Inflammatory macrophage (primary cell): Measurements from ENCODE around the gene TCHP.
"Not testable (repeated sequence)": the region's sequence is repeated elsewhere in the genome, so short reads cannot be mapped to it uniquely, and the experiment has no call there.

Source experiments
- DNase-seq, 2 donors: peaks; one replicate each; pipeline ENCODE4 v3.0.0-alpha.2; 2020 to 2022
- total RNA-seq, 18 experiments: gene quantifications; one replicate each; lab custom pipeline; 2026; ENCODE audit warnings: mixed read lengths in 6 of 18, inconsistent platforms in 2 of 18; lab: John Stamatoyannopoulos, UW

TCHP gene
- 2.8 to 32.0 (median 18.6) reads per million in 18 experiments for total RNA-seq

DNA sequence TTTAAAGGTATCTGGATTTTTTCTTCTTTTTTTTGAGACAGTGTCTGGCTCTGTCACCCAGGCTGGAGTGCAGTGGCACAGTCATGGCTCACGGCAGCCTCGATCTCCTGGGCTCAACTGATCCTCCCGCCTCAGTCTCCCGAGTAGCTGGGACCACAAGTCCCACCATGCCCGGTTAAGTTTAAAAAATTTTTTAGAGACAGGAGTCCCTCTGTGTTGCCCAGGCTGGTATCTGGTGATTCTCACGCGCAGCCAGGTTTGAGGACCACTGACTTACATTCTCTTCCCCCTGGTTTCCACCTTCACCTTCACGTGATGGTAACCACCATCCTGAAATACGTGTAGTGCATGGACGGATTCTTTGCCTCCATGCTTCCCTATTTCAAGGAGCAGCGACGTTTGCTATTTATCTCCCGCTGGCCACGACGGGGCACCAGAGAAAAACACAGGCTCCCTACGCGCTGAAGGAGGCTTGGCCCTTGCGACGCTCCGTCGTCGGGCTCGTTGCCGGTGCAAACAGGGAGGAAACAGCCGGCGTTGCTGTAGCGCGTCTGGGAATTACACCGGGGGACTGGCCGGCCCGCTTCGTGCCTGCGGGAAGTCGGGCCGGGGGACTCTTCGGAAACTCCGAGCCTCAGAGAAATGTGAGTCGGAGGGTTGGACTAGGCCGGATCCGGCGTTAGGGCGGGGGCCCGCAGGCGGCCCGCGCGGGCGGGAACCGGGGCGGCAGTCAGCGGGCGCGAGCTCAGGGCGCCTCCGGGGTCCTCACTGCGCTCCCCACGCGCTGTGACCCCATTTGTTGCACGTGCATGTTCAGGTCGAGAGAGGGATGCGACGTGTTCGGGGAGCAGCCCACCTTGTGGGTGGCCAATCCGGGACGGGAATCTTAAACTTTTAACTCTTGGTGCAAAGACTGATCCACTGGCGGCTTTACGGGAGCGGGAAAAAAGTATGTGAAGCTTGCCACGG is at the start of gene TCHP:
TSS of gene TCHP (plus strand) at position 492 of the 969 bp plus-strand sequence. CDS start 2,753 bp downstream, outside the sequence.
- DNase-seq = peak; percentile 92 to 94

DNA sequence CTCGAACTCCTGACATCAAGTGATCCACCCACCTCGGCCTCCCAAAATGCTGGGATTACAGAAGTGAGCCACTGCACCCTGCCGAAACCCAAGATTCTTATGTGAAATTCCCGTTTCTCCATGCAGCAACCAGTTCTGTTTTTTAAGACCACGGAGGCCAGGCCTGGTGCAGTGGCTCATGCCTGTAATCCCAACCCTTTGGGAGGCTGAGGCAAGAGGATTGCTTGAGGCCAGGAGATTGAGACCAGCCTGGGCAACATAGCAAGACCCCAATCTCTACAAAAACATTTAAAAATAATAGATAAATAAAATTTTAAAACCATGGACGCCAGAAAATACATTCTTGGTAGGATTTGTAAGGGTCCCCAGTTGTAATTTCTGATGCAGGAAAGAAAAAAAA is 49.6 kb upstream of the TCHP start:
- peak in 1 of 2 donors; percentile 42 for DNase-seq

- DNase-seq = no peak
Observed at GRCh38 chr12:109855377-109855776, 44.7 kb upstream of the TCHP start.

GRCh38 chr12:109857715-109858114 is 42.4 kb upstream of the TCHP start:
- DNase-seq = no peak

- DNase-seq = no peak
Observed at GRCh38 chr12:109858764-109859163, 41.3 kb upstream of the TCHP start.

DNA sequence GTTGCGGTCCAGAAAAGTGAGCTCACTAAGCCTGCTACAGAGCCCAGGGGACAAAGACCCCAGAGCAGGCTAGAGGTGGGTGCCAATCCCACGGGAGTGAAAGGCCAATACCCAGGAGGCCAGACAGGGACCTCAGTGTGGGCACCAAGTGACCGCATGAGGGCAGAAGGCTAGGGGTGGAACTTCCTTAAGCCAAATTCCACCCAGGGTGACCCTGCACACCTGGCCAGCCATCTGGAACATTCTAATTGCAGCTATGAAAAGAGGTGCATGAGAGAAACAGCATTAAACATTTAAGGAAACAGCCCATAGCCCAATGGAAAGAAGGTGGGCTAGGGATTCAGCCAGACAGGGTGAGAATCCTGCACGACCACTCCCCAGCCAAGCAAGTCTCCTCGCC is 39.1 kb upstream of the TCHP start:
- DNase-seq = no peak

- DNase-seq = no peak
Observed at GRCh38 chr12:109861689-109862314, 38.3 kb upstream of the TCHP start.

- DNase-seq = not testable (repeated sequence)
Observed at GRCh38 chr12:109862491-109862890, 37.6 kb upstream of the TCHP start.

DNA sequence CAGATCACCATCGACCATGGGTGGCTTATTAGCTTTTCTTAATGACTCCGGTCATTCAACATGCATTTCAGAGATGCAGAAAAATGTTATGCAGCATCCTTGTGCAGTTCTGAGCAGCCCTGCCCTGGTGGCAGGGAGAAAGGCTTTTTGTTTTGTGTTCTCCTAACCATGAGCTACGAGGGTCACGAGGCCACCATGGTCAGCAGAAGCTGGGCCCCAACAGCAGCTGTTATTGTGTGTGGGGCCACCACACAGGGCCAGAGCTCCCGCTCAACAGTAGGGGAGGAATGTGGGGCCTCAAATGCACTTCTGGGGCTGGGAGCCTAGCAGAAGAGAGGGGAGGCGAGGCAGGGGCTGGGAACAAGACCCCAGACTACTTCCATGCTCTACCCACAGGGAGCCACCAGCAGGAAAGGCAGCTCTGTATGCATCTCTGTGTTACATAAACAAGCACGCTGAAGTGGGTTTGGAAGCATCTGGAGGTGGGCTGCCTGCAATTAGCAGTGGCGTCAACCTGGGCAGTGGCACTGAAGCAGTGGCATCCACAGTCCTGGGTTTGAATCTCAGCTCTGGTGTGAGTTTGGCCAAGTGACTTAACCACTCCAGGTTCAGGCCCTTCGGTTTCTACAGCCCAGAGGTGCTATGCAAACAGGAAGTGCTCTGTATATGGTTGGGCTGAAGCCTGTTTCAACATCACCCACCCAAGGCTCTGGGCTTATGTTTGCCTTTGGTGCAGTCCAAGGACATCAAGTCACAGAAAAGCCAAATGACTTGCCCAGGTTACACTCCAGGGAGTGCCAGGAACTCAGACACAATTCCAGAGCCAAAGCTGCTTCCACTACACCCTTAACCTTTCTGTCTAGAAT is 36.0 kb upstream of the TCHP start:
- DNase-seq = peak; percentile 58 to 61

- DNase-seq = no peak
Observed at GRCh38 chr12:109864916-109865315, 35.2 kb upstream of the TCHP start.

GRCh38 chr12:109868182-109869051 is 31.7 kb upstream of the TCHP start:
- DNase-seq = no peak

DNA sequence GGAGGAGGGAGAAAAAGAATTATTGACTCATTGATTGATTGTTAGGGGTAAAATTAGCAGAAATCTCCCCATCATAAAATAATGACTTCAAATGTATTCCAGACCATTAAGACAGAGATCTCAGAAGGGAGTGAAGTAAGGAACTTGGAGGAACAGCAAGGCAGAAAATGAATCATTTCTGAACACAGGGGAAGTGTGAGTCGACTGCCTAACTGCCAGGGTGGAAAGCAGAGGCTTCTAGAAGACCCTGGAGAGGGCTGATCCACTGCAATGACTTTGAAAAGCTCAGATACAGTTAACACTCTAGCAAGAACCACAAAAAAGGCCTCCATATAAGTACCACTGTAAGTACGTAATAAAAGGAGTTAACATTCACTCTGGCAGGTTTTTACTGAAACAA is 29.4 kb upstream of the TCHP start:
- peak; percentile 32 to 33 for DNase-seq

DNA sequence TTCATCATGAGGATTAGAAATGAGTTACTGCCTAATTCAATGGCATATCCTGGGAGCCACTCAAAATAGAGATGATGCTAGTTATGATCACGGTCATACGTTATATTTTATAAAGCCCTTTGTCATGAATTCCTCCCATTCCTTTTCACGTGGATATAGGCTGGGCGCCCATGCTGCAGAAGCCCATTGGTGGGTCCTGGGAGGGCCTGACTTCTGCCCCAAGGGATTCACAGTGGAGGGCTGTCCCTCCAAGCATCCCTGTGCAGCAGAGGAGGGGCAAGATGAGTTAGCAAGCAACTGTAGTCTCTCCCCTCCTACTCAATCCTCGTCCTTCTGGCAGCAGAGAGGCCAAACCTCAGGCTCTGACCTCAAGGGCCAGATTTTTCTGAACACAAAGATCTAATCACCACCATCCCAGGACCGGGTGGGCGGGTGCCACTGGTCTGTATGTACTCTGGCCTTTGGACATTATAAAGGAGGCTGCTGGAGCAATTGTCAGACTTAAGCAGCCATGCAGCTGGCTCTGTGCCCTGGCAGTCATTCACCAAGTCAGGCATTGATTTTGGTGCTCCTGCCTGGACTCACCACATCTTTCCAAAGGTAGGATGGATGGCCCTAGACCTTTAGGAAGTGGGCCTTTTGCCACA is 28.3 kb upstream of the TCHP start:
- DNase-seq = peak in 1 of 2 donors; percentile 20

DNA sequence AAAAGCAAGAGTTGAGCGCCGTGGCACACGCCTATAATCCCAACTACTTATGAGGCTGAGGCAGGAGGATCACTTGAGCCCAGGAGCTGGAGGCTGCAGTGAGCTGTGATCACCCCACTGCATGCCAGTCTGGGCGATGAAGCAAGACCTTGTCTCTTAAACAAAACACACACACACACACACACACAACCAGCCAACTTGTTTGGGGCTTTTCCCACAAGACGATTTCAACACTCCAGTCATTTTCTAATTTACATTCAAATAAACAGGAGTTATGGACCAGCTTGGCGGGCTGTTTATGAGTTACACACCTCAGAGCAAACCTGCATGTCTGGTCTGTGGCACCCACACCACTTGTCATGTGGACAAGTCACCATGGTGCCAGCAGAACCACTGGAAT is 26.4 kb upstream of the TCHP start:
- DNase-seq = no peak

- DNase-seq = no peak
Observed at GRCh38 chr12:109875572-109876131, 24.4 kb upstream of the TCHP start.

GRCh38 chr12:109876406-109876805 is 23.7 kb upstream of the TCHP start:
- DNase-seq = no peak

- DNase-seq = no peak
Observed at GRCh38 chr12:109877504-109878246, 22.4 kb upstream of the TCHP start.

DNA sequence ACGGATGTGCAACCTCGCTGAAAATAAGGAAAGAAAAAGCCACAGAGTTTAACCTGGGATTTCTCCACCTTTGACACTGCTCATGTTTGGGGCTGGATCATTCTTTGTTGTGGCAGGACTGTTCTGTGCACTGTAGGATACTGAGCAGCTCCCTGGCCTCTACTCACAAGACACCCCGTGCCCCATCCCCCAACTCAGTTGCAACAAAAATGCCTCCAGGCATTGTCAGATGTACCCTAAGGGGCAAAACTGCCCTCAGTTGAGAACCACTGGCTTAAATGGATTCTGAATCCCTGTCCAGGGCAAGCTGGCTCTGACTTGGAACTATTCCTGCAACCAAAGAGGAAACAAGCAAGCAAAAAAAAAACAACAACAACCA is 21.8 kb upstream of the TCHP start:
- DNase-seq = no peak

DNA sequence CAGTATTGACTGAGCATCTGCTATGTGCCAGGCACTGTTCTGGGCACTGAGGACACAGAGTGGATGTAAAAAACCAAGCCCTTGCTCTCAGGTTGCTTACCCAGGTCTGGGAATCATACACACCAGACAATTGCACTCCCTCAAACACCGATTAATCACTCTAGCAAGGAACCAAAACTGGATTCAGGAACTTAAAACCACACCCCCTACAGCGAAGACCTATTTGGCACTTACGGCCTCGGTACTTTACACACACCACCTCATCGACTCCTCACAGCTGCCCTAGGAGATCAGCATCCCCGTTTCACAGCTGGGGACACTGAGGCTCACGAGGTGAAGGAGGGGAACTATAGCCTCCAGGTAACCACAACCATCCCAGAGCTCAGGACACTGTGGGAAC is 21.3 kb upstream of the TCHP start:
- DNase-seq = peak; percentile 35 to 57
